HCT116 (cell line): ENCODE measurements around the gene CCDC160.

Experiments used
- POLR2A ChIP-seq: IDR thresholded peaks from 2 replicates; pipeline ENCODE4 v1.7.0; 2011; ENCODE audit warnings: borderline replicate concordance; ENCODE audit not compliant: insufficient read depth, insufficient read length; ENCODE audit errors: extremely low read depth
- SRF ChIP-seq: IDR thresholded peaks from 2 replicates; pipeline ENCODE4 v1.6.1; 2012; ENCODE audit warnings: low read depth

DNA sequence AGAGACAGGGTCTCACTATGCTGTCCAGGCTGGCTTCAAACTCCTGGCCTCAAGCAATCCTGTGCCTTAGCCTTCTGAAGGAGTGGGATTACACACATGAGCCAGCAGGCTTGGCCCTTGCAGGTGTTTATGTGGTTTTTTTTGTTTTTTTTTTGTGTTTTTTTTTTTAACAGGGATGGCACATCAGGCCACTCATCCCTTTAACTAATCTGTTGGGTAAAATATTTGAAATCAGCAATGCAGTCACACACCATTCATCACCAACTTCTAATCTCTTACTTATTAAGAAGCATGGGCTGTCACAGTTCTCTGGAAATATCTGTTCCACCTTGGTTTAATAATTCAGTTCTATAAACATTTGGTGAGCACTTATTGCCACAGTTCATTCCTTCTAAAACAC, 12.3 kb downstream of the CCDC160 start:
- TF ChIP-seq POLR2A (no peak), SRF (no peak)
